Loucy (cell line): ENCODE data around the gene MSN.

Experiments used
- CTCF ChIP-seq: fragments of 200-600 bp; sonication (generic); conservative IDR thresholded peaks from 2 replicates; pipeline ENCODE4 v1.5.1; 2014; ENCODE audit warnings: mild to moderate bottlenecking, antibody characterized with exemption, low read length
- EZH2phosphoT487 ChIP-seq: fragments of 200-600 bp; IDR thresholded peaks from 2 replicates; pipeline ENCODE4 v1.6.1; 2018; ENCODE audit warnings: antibody characterized with exemption, mild to moderate bottlenecking, moderate library complexity, borderline replicate concordance

GRCh38 chrX:65702956-65703355, 35.5 kb downstream of the MSN start:
- TF ChIP-seq CTCF (no peak), EZH2phosphoT487 (no peak)
